ENCODE measurements around the gene BMP8A.
"Not testable (repeated sequence)": the region's sequence is repeated elsewhere in the genome, so short reads cannot be mapped to it uniquely, and the experiment has no call there.

BMP8A gene

GRCh38 chr1:39491146-39491921, at the start of gene BMP8A:
Gene BMP8A, plus strand, starts transcription at chr1:39491636. Its CDS starts 356 bp downstream, at chr1:39491992.
- no peak within 1 kb of the TSS for H3K4me3 ChIP-seq (ENCODE audit: low read length)
- peak; percentile 64 for DNase-seq (ENCODE audit: low read depth)

GRCh38 chr1:39441797-39442196, 49.6 kb upstream of the BMP8A start:
- TF ChIP-seq CTCF (IDR thresholded peaks at IDR 0.05; ENCODE audit: insufficient read depth, low read depth, low read length, missing control alignments), result no peak
- H3K4me3 ChIP-seq (ENCODE audit: low read length), result no peak overlapping the region
- no peak for DNase-seq (ENCODE audit: low read depth)

More at GRCh38 chr1:39491146-39491921, at the start of gene BMP8A:
- TF ChIP-seq CTCF (IDR thresholded peaks at IDR 0.05; ENCODE audit: insufficient read depth, low read depth, low read length, missing control alignments), result no peak

GRCh38 chr1:39445573-39445972, 45.9 kb upstream of the BMP8A start:
- DNase-seq (ENCODE audit: low read depth), result no peak
- TF ChIP-seq CTCF (IDR thresholded peaks at IDR 0.05; ENCODE audit: insufficient read depth, low read depth, low read length, missing control alignments), result no peak
- H3K4me3 ChIP-seq (ENCODE audit: low read length), result no peak overlapping the region

GRCh38 chr1:39446986-39447567, 44.4 kb upstream of the BMP8A start:
- DNase-seq (ENCODE audit: low read depth), result no peak
- TF ChIP-seq CTCF (IDR thresholded peaks at IDR 0.05; ENCODE audit: insufficient read depth, low read depth, low read length, missing control alignments), result no peak
- H3K4me3 ChIP-seq (ENCODE audit: low read length), result no peak overlapping the region

GRCh38 chr1:39450041-39450440, 41.4 kb upstream of the BMP8A start:
- not testable (repeated sequence) for DNase-seq (ENCODE audit: low read depth); H3K4me3 ChIP-seq (ENCODE audit: low read length)

GRCh38 chr1:39450956-39451606, 40.4 kb upstream of the BMP8A start:
- no peak for TF ChIP-seq CTCF (IDR thresholded peaks at IDR 0.05; ENCODE audit: insufficient read depth, low read depth, low read length, missing control alignments)
- no peak for DNase-seq (ENCODE audit: low read depth)
- no peak overlapping the region for H3K4me3 ChIP-seq (ENCODE audit: low read length)

GRCh38 chr1:39452081-39452480, 39.4 kb upstream of the BMP8A start:
- H3K4me3 ChIP-seq (ENCODE audit: low read length), result no peak overlapping the region
- no peak for TF ChIP-seq CTCF (IDR thresholded peaks at IDR 0.05; ENCODE audit: insufficient read depth, low read depth, low read length, missing control alignments)
- no peak for DNase-seq (ENCODE audit: low read depth)
